Endothelial cell of umbilical vein (primary cell): ENCODE measurements around the gene WDR49.

Experiments
- CTCF ChIP-seq, 2 donors: IDR thresholded peaks; 1 replicate in 1 of 2; 2 replicates in 1 of 2; pipeline ENCODE4 v1.5.1; 2011; ENCODE audit warnings: low read length in 2 of 2, mild to moderate bottlenecking in 2 of 2, moderate library complexity in 2 of 2, control low read depth in 1 of 2, inconsistent platforms in 1 of 2, low read depth in 1 of 2; ENCODE audit not compliant: insufficient read depth in 1 of 2; ENCODE audit errors: extremely low read depth in 1 of 2
- EZH2 ChIP-seq: IDR thresholded peaks from 2 replicates; pipeline ENCODE4 v1.6.1; 2012; ENCODE audit warnings: borderline replicate concordance, low read depth, mild to moderate bottlenecking, moderate library complexity, low read length, inconsistent platforms; ENCODE audit not compliant: severe bottlenecking
- FOS ChIP-seq: IDR thresholded peaks from 2 replicates; pipeline ENCODE4 v1.6.1; 2011; ENCODE audit warnings: mild to moderate bottlenecking, low read length, moderate library complexity, borderline replicate concordance; ENCODE audit not compliant: insufficient read depth
- MAX ChIP-seq: IDR thresholded peaks from 2 replicates; pipeline ENCODE4 v1.6.1; 2011; ENCODE audit not compliant: insufficient read depth, insufficient read length
- MYC ChIP-seq: IDR thresholded peaks from one replicate; pipeline ENCODE4 v1.6.1; 2011; ENCODE audit warnings: mild to moderate bottlenecking, low read depth, low read length
- POLR2A ChIP-seq: IDR thresholded peaks from 2 replicates; pipeline ENCODE4 v1.6.1; 2012; ENCODE audit warnings: low read depth, mild to moderate bottlenecking, control low read depth, low read length
- POLR2AphosphoS5 ChIP-seq: IDR thresholded peaks from 2 replicates; pipeline ENCODE4 v1.6.1; 2012; ENCODE audit warnings: low read depth, mild to moderate bottlenecking, control low read depth, low read length, moderate library complexity; ENCODE audit not compliant: insufficient read depth

- TF ChIP-seq POLR2A (no peak), CTCF (IDR thresholded peaks at IDR 0.05; ENCODE audit: extremely low read depth in 1 of 2, insufficient read depth in 1 of 2, low read depth in 1 of 2, low read length in 2 of 2) (no peak), MAX (no peak), MYC (no peak), FOS (no peak), EZH2 (no peak), POLR2AphosphoS5 (no peak)
These were observed 98.8 kb downstream of the WDR49 start for GRCh38 chr3:167554898-167555297.
